ENCODE measurements around the gene DRGX. TPM values are rescaled to one million over a fixed set of nuclear protein-coding genes. Genes with fewer than 3 reads are reported as not detected.

DRGX gene
- total RNA-seq, 1 donor from 2014 or later, result not detected

DNA sequence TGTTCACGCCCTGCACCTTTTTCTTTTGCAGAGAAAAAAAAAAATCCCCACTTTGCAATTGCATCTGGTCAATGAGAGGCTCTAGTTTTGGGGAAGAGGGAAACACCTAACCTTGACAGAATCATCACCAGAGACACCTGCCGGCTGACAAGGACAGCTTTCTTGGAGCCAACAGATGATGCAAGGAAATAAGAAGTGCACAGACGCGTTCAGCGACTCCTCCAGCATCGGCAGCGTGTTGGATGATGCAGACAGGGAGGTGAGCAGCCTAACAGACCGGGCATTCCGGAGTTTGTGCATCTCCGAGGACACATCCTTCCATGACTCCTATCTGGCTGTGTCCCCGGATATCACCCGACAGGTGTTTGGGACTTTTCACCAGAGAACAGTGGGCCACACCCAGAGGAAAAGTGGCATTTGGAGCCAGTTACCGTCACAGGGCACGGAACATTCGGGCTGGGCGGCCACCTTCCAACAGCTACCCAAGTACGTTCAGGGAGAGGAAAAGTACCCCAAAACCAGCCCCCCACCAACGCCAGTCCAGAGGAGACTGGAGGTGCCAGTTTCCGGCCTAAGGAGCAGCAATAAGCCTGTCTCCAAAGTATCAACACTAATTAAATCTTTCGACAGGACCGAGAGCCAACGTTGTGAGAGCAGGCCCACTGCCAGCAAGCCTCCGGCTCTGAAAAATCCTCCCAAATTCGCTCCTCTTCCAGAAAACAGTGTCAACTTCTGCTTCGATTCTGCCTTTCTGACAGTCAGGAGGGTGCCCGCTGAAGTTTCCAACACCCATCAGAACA is 73.3 kb downstream of the DRGX start:
- Mint-ChIP-seq H3K27ac (no peak overlapping the region), H3K27me3 (ENCODE audit: insufficient read depth) (peaks cover 5% of the 10 kb centered on the region), H3K36me3 (ENCODE audit: low read depth) (no peaks in the 10 kb centered on the region), H3K9me3 (no peaks in the 10 kb centered on the region), H3K4me3 (no peak overlapping the region), H3K4me1 (ENCODE audit: low read depth) (no peaks in the 10 kb centered on the region)
- intact Hi-C loops (cut with micrococcal nuclease), result no loop called here
- DNase-seq (ENCODE audit: low spot score), result no peak

GRCh38 chr10:49321021-49321420 is 74.9 kb downstream of the DRGX start:
- no peak overlapping the region for H3K27ac Mint-ChIP-seq
- intact Hi-C loops (cut with micrococcal nuclease), result no loop called here
- peaks cover 5% of the 10 kb centered on the region for H3K27me3 Mint-ChIP-seq (ENCODE audit: insufficient read depth)
- no peaks in the 10 kb centered on the region for H3K9me3 Mint-ChIP-seq
- H3K4me3 Mint-ChIP-seq, result no peak overlapping the region
- DNase-seq (ENCODE audit: low spot score), result no peak
- no peaks in the 10 kb centered on the region for H3K36me3 Mint-ChIP-seq (ENCODE audit: low read depth)
- no peaks in the 10 kb centered on the region for H3K4me1 Mint-ChIP-seq (ENCODE audit: low read depth)

DNA sequence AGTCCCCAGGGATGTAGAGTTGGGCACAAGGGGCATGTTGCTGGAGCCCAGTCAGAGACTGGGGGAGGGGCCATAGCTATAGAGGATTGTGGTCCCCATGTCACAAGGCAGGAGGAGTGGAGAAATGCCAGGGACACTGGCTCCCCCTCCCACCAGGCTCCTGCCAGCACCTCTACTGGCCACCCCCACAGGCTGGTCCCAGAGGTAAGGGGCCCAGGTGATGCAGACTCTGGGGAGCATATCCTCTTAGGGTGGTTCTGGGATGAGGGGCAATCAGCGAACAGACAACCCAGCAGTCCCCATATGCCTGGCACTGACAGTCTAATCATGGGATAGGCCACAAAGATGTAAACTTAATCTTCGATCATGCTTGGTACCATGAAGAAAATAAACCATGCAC is 75.7 kb downstream of the DRGX start:
- no peak overlapping the region for H3K27ac Mint-ChIP-seq
- H3K36me3 Mint-ChIP-seq (ENCODE audit: low read depth), result no peaks in the 10 kb centered on the region
- no peak overlapping the region for H3K4me3 Mint-ChIP-seq
- no peaks in the 10 kb centered on the region for H3K4me1 Mint-ChIP-seq (ENCODE audit: low read depth)
- no peaks in the 10 kb centered on the region for H3K9me3 Mint-ChIP-seq
- no peak for DNase-seq (ENCODE audit: low spot score)
- H3K27me3 Mint-ChIP-seq (ENCODE audit: insufficient read depth), result peaks cover 5% of the 10 kb centered on the region
- intact Hi-C loops (cut with micrococcal nuclease), result no loop called here

DNA sequence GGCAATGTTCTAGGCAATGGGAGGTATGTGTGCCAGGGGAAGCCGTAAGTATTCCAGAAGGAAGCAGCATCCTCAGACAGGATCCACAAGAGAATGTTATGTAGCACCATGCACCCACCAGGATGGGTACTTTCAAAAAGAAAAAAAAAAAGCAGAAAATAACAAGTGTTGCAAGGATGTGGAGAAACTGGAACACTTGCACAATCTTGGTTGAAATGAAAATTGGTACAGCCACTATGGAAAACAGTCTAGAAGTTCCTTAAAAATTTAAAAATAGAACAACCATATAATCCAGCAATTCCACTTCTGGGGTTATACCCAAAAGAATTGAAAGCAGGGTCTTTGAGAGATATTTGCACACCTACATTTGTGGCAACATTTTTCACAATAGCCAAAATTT is 76.7 kb downstream of the DRGX start:
- intact Hi-C loops (cut with micrococcal nuclease), result no loop called here
- H3K27ac Mint-ChIP-seq, result no peak overlapping the region
- no peaks in the 10 kb centered on the region for H3K4me1 Mint-ChIP-seq (ENCODE audit: low read depth)
- peaks cover 5% of the 10 kb centered on the region for H3K27me3 Mint-ChIP-seq (ENCODE audit: insufficient read depth)
- no peaks in the 10 kb centered on the region for H3K36me3 Mint-ChIP-seq (ENCODE audit: low read depth)
- H3K4me3 Mint-ChIP-seq, result no peak overlapping the region
- no peaks in the 10 kb centered on the region for H3K9me3 Mint-ChIP-seq
- DNase-seq (ENCODE audit: low spot score), result no peak

- Mint-ChIP-seq H3K4me3 (no peak overlapping the region), H3K36me3 (ENCODE audit: low read depth) (no peaks in the 10 kb centered on the region), H3K9me3 (no peaks in the 10 kb centered on the region), H3K27ac (no peak overlapping the region), H3K27me3 (ENCODE audit: insufficient read depth) (peaks cover 5% of the 10 kb centered on the region), H3K4me1 (ENCODE audit: low read depth) (no peaks in the 10 kb centered on the region)
- DNase-seq (ENCODE audit: low spot score), result no peak
- intact Hi-C loops (cut with micrococcal nuclease), result no loop called here
Measured at GRCh38 chr10:49318755-49319154, 77.1 kb downstream of the DRGX start.

GRCh38 chr10:49318028-49318427 is 77.9 kb downstream of the DRGX start:
- Mint-ChIP-seq H3K4me3 (no peak overlapping the region), H3K27ac (no peak overlapping the region), H3K36me3 (ENCODE audit: low read depth) (no peaks in the 10 kb centered on the region), H3K27me3 (ENCODE audit: insufficient read depth) (peaks cover 5% of the 10 kb centered on the region), H3K4me1 (ENCODE audit: low read depth) (no peaks in the 10 kb centered on the region), H3K9me3 (no peaks in the 10 kb centered on the region)
- intact Hi-C loops (cut with micrococcal nuclease), result no loop called here
- DNase-seq (ENCODE audit: low spot score), result no peak

DNA sequence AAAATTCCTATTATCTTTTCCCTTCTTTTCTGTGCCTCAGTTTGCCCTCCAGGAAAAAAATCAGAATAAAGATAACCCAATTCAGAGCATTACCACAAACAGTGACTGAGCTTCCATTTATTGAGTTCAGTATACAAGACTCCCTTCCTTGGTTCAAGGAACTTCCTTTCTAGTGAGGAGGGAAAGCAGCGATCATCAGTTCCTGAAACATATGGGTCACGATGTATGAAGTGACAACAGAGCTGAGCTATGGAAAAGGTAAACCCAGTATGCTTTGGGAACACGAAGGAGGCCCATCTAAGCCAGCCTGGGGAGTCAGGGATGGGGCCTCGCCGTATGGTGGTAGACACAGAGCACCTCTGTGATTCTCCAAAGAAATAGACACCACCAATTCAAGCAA is 81.1 kb downstream of the DRGX start:
- Mint-ChIP-seq H3K36me3 (ENCODE audit: low read depth) (no peaks in the 10 kb centered on the region), H3K4me1 (ENCODE audit: low read depth) (peaks cover 10% of the 10 kb centered on the region), H3K9me3 (no peaks in the 10 kb centered on the region), H3K4me3 (no peak overlapping the region), H3K27ac (no peak overlapping the region), H3K27me3 (ENCODE audit: insufficient read depth) (peaks cover 2% of the 10 kb centered on the region)
- no peak for DNase-seq (ENCODE audit: low spot score)
- intact Hi-C loops (cut with micrococcal nuclease), result no loop called here

Other genes starting within 250 kb of the DRGX start
- gene TMEM273, start 207.7 kb downstream of the DRGX start, total RNA-seq, result 16.2 and 16.7 TPM in 2 replicates
- gene C10orf71, start 96.9 kb downstream of the DRGX start, total RNA-seq, result not detected in 2 replicates
- gene ERCC6, start 143.0 kb upstream of the DRGX start, total RNA-seq, result 11.2 and 11.7 TPM in 2 replicates
- not detected in 2 replicates for gene SLC18A3, start 214.2 kb upstream of the DRGX start, total RNA-seq
- gene CHAT, start 217.9 kb upstream of the DRGX start, total RNA-seq, result 0.54 and 0.83 TPM in 2 replicates

All from activated T-helper 1 cell treated with anti-CD3 and anti-CD28 coated beads, Interleukin-12 subunit alpha, Interleukin-12 subunit beta, Interleukin-2, Interleukin-4 antibody, amounts not matched to agents 30 ng/mL and 10 ng/mL and 1 ng/mL, durations not matched to agents 14 hours and 24 hours and 36 hours (primary cell).